ENCODE data around the gene HAUS7.

HAUS7 gene

GRCh38 chrX:153447581-153447960 is 22.8 kb downstream of the HAUS7 start:
- H4K20me1 ChIP-seq (ENCODE audit: insufficient read depth, low read length, poor library complexity, severe bottlenecking), result no peaks in the 10 kb centered on the region
- TF ChIP-seq CTCF (conservative IDR thresholded peaks at IDR 0.05; ENCODE audit: low read length), result no peak
- TF ChIP-seq EZH2phosphoT487 (IDR thresholded peaks at IDR 0.05; ENCODE audit: borderline replicate concordance), result no peak
- H3K36me3 ChIP-seq (ENCODE audit: insufficient read depth, low read length), result no peaks in the 10 kb centered on the region
- H3K27me3 ChIP-seq (ENCODE audit: insufficient read depth, low read length, poor library complexity, severe bottlenecking), result no peaks in the 10 kb centered on the region
- H3K9ac ChIP-seq (ENCODE audit: low read depth, low read length, poor library complexity, severe bottlenecking), result no peak overlapping the region
- no peaks in the 10 kb centered on the region for H3K79me2 ChIP-seq (ENCODE audit: insufficient read depth, low read length)
- no peaks in the 10 kb centered on the region for H3K4me1 ChIP-seq (ENCODE audit: insufficient read depth, low read length, poor library complexity, severe bottlenecking)
- no peak overlapping the region for H3K4me3 ChIP-seq (ENCODE audit: low read length, poor library complexity, severe bottlenecking)
- H3K4me2 ChIP-seq (ENCODE audit: low read depth, low read length, poor library complexity, severe bottlenecking), result no peak overlapping the region
- H2AFZ ChIP-seq (ENCODE audit: low read length), result no peak overlapping the region
- H3K9me3 ChIP-seq (ENCODE audit: insufficient read depth, low read depth, low read length), result no peaks in the 10 kb centered on the region
- no peaks in the 10 kb centered on the region for H3K9me2 ChIP-seq (replicated peaks; ENCODE audit: low read depth, low read length)
- H3F3A ChIP-seq (ENCODE audit: low read depth), result no peaks in the 10 kb centered on the region

- Histone ChIP-seq H3K36me3 (ENCODE audit: insufficient read depth, low read length) (no peaks in the 10 kb centered on the region), H3K4me3 (ENCODE audit: low read length, poor library complexity, severe bottlenecking) (no peak overlapping the region), H2AFZ (ENCODE audit: low read length) (no peak overlapping the region), H3K9ac (ENCODE audit: low read depth, low read length, poor library complexity, severe bottlenecking) (no peak overlapping the region), H3K27me3 (ENCODE audit: insufficient read depth, low read length, poor library complexity, severe bottlenecking) (no peaks in the 10 kb centered on the region), H3K4me2 (ENCODE audit: low read depth, low read length, poor library complexity, severe bottlenecking) (no peak overlapping the region), H3K9me3 (ENCODE audit: insufficient read depth, low read depth, low read length) (no peaks in the 10 kb centered on the region), H3K4me1 (ENCODE audit: insufficient read depth, low read length, poor library complexity, severe bottlenecking) (no peaks in the 10 kb centered on the region), H3K9me2 (replicated peaks; ENCODE audit: low read depth, low read length) (no peaks in the 10 kb centered on the region), H3F3A (ENCODE audit: low read depth) (no peaks in the 10 kb centered on the region), H3K79me2 (ENCODE audit: insufficient read depth, low read length) (no peaks in the 10 kb centered on the region), H4K20me1 (ENCODE audit: insufficient read depth, low read length, poor library complexity, severe bottlenecking) (no peaks in the 10 kb centered on the region)
- TF ChIP-seq EZH2phosphoT487 (IDR thresholded peaks at IDR 0.05; ENCODE audit: borderline replicate concordance) (no peak), CTCF (conservative IDR thresholded peaks at IDR 0.05; ENCODE audit: low read length) (no peak)
Measured at GRCh38 chrX:153446950-153447580, 23.3 kb downstream of the HAUS7 start.

- no peaks in the 10 kb centered on the region for H3K79me2 ChIP-seq (ENCODE audit: insufficient read depth, low read length)
- no peaks in the 10 kb centered on the region for H4K20me1 ChIP-seq (ENCODE audit: insufficient read depth, low read length, poor library complexity, severe bottlenecking)
Measured at GRCh38 chrX:153446636-153446936, 23.8 kb downstream of the HAUS7 start.

More at GRCh38 chrX:153446636-153446936, 23.8 kb downstream of the HAUS7 start:
- H2AFZ ChIP-seq (ENCODE audit: low read length), result no peak overlapping the region
- H3K4me1 ChIP-seq (ENCODE audit: insufficient read depth, low read length, poor library complexity, severe bottlenecking), result no peaks in the 10 kb centered on the region
- no peaks in the 10 kb centered on the region for H3K36me3 ChIP-seq (ENCODE audit: insufficient read depth, low read length)
- no peaks in the 10 kb centered on the region for H3K27me3 ChIP-seq (ENCODE audit: insufficient read depth, low read length, poor library complexity, severe bottlenecking)
- no peaks in the 10 kb centered on the region for H3K9me2 ChIP-seq (replicated peaks; ENCODE audit: low read depth, low read length)
- H3K9me3 ChIP-seq (ENCODE audit: insufficient read depth, low read depth, low read length), result no peaks in the 10 kb centered on the region
- H3K4me2 ChIP-seq (ENCODE audit: low read depth, low read length, poor library complexity, severe bottlenecking), result no peak overlapping the region
- no peak overlapping the region for H3K9ac ChIP-seq (ENCODE audit: low read depth, low read length, poor library complexity, severe bottlenecking)
- TF ChIP-seq CTCF (conservative IDR thresholded peaks at IDR 0.05; ENCODE audit: low read length) (no peak), EZH2phosphoT487 (IDR thresholded peaks at IDR 0.05; ENCODE audit: borderline replicate concordance) (no peak)
- no peak overlapping the region for H3K4me3 ChIP-seq (ENCODE audit: low read length, poor library complexity, severe bottlenecking)
- H3F3A ChIP-seq (ENCODE audit: low read depth), result no peaks in the 10 kb centered on the region

Data from Loucy (cell line).